Measurements from ENCODE around the gene REX1BD. TPM values are rescaled to one million over a fixed set of nuclear protein-coding genes. Genes with fewer than 3 reads are reported as not detected.

The REX1BD gene
- polyA plus RNA-seq, 1 donor from 2014 or later, result 214 TPM

DNA sequence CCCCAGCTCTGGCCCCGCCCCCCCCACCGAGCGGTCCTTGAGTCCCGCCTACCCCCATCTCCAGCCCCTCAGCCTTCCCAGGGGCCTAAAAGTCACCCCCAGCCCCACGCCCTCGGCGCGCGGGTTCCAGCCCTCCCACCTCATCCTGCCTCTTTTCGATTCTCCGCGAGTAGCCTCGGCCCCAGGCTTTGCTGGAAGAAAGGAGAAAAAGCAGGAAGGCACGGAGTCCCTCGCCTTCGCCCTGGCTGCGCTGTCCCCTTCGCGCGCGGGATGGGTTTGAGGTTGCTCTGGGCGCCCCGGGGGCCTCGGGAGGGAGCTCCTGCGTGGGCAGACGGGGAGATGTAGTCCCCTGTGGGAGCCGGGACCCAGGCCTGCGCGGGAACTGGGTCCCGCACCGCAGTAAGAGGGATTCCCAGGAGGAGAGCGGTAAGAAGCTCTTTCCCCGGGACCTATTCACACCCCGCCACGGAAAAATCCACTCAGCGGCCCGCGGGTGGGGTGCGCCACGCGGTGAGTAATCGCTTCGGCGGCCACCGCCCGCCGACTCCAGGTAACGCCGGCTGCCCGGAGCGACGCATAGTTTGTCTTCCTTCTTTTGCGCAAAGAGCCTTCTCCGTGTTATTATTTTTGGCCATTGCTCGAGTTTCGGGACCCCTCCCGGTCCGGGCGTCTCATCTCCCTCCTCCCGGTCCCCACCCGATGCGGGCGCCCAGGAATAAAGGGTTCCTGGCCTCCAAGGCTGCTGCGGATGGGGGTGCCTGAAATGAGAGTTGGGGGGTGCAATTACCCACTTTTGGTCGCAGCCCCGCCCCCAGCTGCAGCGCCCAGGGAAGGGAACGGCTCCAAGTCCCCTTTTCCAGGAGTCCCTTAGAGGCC is 18.9 kb downstream of the REX1BD start:
- H3K4me3 ChIP-seq (ENCODE audit: low read length), result peak overlapping the region; percentile 48
- no peaks in the 10 kb centered on the region for H3K36me3 ChIP-seq (ENCODE audit: insufficient read depth, low read length)
- no peak overlapping the region for H3K27ac ChIP-seq (ENCODE audit: low read length)
- no peak overlapping the region for H2AFZ ChIP-seq (ENCODE audit: low read depth, low read length)
- no peak overlapping the region for H3K4me2 ChIP-seq (ENCODE audit: low read length)
- peaks cover 95% of the 10 kb centered on the region for H3K27me3 ChIP-seq (ENCODE audit: insufficient read depth, low read depth, low read length)
- TF ChIP-seq POLR2AphosphoS5 (IDR thresholded peaks at IDR 0.05) (peak; percentile 28), MXI1 (conservative IDR thresholded peaks at IDR 0.05; ENCODE audit: poor library complexity, severe bottlenecking) (no peak), EZH2 (IDR thresholded peaks at IDR 0.05; ENCODE audit: borderline replicate concordance, insufficient read depth, low read length, poor library complexity, severe bottlenecking) (peak; percentile 79)
- no peaks in the 10 kb centered on the region for H3K9me2 ChIP-seq (ENCODE audit: insufficient read depth, low read length)
- no peaks in the 10 kb centered on the region for H4K20me1 ChIP-seq (ENCODE audit: insufficient read depth)
- no peak overlapping the region for H3K9ac ChIP-seq (ENCODE audit: low read length)
- H3K79me2 ChIP-seq (replicated peaks; ENCODE audit: insufficient read depth, low read length), result no peaks in the 10 kb centered on the region
- H3K9me3 ChIP-seq (ENCODE audit: low read length), result no peaks in the 10 kb centered on the region
- H3F3A ChIP-seq (ENCODE audit: insufficient read depth, low read length, poor library complexity, severe bottlenecking), result no peaks in the 10 kb centered on the region

DNA sequence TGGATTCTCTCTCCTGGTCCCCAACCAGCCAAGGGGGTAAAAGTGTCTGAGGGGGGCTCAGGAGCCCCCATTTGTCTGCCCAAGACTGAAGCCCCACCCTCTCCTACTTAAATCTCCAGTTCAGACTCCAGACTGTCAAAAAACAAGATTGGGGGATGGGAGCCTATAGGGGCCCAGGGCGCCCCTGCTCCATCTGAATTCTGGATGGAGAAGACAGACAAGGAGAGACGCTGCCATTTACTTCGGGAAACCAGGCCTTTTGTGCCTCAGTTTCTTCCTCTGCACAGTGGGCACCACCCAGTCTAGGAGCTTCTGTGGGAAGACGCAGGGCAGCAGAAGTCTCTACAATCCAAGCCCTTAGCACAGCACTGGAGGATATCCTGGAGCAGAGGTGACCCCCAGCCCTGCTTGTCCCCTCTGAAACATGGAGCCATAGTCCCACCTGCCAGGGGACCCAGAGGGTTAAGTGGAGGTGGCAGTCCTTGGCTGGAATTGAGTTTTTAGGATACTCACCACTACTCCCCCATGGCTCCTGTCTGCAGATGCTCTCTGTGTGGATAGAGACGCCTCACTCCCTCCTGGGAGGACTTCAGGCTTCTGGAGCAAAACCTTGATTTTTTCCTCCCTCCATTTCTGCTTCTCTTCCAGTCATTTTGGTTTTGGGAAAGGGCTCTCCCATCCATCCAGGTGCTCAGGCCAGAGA is 19.7 kb downstream of the REX1BD start:
- Histone ChIP-seq H2AFZ (ENCODE audit: low read depth, low read length) (no peak overlapping the region), H3K9me3 (ENCODE audit: low read length) (no peaks in the 10 kb centered on the region), H3K79me2 (replicated peaks; ENCODE audit: insufficient read depth, low read length) (no peaks in the 10 kb centered on the region), H3F3A (ENCODE audit: insufficient read depth, low read length, poor library complexity, severe bottlenecking) (no peaks in the 10 kb centered on the region), H3K4me3 (ENCODE audit: low read length) (no peak overlapping the region), H3K27ac (ENCODE audit: low read length) (no peak overlapping the region), H3K9ac (ENCODE audit: low read length) (no peak overlapping the region), H3K36me3 (ENCODE audit: insufficient read depth, low read length) (no peaks in the 10 kb centered on the region), H4K20me1 (ENCODE audit: insufficient read depth) (no peaks in the 10 kb centered on the region), H3K4me2 (ENCODE audit: low read length) (no peak overlapping the region), H3K9me2 (ENCODE audit: insufficient read depth, low read length) (no peaks in the 10 kb centered on the region), H3K27me3 (ENCODE audit: insufficient read depth, low read depth, low read length) (peaks cover 89% of the 10 kb centered on the region)
- TF ChIP-seq MXI1 (conservative IDR thresholded peaks at IDR 0.05; ENCODE audit: poor library complexity, severe bottlenecking) (no peak), EZH2 (IDR thresholded peaks at IDR 0.05; ENCODE audit: borderline replicate concordance, insufficient read depth, low read length, poor library complexity, severe bottlenecking) (no peak), EP300 (conservative IDR thresholded peaks at IDR 0.05; ENCODE audit: poor library complexity, severe bottlenecking) (no peak), TAF1 (IDR thresholded peaks at IDR 0.05; ENCODE audit: low read depth) (no peak), POLR2AphosphoS5 (IDR thresholded peaks at IDR 0.05) (no peak), SMC3 (conservative IDR thresholded peaks at IDR 0.05; ENCODE audit: poor library complexity) (no peak), RAD21 (conservative IDR thresholded peaks at IDR 0.05) (no peak)
- TF ChIP-seq, protein P1, sequence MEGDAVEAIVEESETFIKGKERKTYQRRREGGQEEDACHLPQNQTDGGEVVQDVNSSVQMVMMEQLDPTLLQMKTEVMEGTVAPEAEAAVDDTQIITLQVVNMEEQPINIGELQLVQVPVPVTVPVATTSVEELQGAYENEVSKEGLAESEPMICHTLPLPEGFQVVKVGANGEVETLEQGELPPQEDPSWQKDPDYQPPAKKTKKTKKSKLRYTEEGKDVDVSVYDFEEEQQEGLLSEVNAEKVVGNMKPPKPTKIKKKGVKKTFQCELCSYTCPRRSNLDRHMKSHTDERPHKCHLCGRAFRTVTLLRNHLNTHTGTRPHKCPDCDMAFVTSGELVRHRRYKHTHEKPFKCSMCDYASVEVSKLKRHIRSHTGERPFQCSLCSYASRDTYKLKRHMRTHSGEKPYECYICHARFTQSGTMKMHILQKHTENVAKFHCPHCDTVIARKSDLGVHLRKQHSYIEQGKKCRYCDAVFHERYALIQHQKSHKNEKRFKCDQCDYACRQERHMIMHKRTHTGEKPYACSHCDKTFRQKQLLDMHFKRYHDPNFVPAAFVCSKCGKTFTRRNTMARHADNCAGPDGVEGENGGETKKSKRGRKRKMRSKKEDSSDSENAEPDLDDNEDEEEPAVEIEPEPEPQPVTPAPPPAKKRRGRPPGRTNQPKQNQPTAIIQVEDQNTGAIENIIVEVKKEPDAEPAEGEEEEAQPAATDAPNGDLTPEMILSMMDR (IDR thresholded peaks at IDR 0.05; ENCODE audit: poor library complexity, severe bottlenecking), result no peak
- TF ChIP-seq, protein P2, sequence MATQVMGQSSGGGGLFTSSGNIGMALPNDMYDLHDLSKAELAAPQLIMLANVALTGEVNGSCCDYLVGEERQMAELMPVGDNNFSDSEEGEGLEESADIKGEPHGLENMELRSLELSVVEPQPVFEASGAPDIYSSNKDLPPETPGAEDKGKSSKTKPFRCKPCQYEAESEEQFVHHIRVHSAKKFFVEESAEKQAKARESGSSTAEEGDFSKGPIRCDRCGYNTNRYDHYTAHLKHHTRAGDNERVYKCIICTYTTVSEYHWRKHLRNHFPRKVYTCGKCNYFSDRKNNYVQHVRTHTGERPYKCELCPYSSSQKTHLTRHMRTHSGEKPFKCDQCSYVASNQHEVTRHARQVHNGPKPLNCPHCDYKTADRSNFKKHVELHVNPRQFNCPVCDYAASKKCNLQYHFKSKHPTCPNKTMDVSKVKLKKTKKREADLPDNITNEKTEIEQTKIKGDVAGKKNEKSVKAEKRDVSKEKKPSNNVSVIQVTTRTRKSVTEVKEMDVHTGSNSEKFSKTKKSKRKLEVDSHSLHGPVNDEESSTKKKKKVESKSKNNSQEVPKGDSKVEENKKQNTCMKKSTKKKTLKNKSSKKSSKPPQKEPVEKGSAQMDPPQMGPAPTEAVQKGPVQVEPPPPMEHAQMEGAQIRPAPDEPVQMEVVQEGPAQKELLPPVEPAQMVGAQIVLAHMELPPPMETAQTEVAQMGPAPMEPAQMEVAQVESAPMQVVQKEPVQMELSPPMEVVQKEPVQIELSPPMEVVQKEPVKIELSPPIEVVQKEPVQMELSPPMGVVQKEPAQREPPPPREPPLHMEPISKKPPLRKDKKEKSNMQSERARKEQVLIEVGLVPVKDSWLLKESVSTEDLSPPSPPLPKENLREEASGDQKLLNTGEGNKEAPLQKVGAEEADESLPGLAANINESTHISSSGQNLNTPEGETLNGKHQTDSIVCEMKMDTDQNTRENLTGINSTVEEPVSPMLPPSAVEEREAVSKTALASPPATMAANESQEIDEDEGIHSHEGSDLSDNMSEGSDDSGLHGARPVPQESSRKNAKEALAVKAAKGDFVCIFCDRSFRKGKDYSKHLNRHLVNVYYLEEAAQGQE (IDR thresholded peaks at IDR 0.05; ENCODE audit: borderline replicate concordance), result no peak
